ENCODE results near the gene FAM136A.
"Not testable (repeated sequence)": the region's sequence is repeated elsewhere in the genome, so short reads cannot be mapped to it uniquely, and the experiment has no call there.

Gene FAM136A

DNA sequence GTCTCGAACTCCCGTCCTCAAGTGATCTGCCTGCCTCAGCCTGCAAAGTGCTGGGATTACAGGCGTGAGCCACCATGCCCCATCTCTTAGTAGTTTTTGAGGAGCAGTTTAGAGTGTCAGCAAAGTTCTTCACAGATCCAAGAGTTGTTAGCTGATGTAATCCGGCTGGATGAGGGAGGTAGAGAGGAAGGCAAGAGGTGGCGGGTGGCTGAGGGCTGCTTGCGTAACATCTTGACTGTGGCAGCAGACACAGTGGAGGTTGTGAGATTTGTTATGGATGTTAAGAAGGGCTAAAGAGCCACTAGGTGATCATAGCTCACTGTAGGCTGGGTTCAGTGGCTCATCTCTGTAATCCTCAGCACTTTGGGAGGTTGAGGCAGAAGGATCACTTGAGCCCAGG lies 19.5 kb upstream of the FAM136A start:
- TF ChIP-seq, protein P1, sequence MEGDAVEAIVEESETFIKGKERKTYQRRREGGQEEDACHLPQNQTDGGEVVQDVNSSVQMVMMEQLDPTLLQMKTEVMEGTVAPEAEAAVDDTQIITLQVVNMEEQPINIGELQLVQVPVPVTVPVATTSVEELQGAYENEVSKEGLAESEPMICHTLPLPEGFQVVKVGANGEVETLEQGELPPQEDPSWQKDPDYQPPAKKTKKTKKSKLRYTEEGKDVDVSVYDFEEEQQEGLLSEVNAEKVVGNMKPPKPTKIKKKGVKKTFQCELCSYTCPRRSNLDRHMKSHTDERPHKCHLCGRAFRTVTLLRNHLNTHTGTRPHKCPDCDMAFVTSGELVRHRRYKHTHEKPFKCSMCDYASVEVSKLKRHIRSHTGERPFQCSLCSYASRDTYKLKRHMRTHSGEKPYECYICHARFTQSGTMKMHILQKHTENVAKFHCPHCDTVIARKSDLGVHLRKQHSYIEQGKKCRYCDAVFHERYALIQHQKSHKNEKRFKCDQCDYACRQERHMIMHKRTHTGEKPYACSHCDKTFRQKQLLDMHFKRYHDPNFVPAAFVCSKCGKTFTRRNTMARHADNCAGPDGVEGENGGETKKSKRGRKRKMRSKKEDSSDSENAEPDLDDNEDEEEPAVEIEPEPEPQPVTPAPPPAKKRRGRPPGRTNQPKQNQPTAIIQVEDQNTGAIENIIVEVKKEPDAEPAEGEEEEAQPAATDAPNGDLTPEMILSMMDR (IDR thresholded peaks at IDR 0.05; ENCODE audit: low read depth, low read length) = no peak
- no peak overlapping the region for H3K4me3 ChIP-seq (ENCODE audit: low read depth, low read length)

DNA sequence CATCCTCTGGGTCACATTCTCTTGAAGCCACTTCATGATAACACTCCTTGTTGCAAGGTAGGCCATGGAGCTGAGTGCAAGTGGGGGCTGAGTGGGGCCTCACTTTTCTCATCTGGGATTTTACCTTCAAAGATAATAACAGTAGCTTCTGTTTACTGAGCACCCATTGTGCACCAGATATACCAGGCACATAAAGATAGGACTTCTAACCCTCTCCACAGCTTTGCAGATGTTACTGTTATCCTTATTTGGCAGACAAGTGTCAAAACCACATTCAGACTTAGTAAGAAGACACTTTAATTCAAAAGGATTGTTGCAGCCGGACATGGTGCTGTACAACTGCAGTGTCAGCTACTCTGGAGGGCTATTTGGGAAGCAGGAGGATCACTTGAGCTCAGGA lies 12.8 kb upstream of the FAM136A start:
- TF ChIP-seq, protein P1 (IDR thresholded peaks at IDR 0.05; ENCODE audit: low read depth, low read length) = no peak
- no peak overlapping the region for H3K4me3 ChIP-seq (ENCODE audit: low read depth, low read length)

DNA sequence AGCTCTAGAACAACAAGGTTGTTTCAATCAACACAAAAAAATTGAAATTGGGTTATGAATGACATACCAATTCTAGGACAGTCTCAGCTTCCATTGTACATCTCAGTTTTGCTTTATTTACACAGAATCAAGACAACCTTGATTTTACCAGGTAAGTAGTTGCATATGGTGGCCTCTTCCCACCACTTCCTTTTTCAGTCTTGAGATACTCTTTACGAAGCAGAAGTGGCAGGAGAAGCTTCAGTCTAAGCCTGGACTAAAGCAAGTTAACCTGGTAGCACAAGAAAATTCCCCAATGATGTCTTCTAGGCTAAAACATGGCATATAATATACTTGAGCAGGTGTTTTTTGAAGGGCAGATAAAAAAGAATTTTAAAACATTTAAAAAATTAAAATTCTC lies 10.7 kb upstream of the FAM136A start:
- no peak overlapping the region for H3K4me3 ChIP-seq (ENCODE audit: low read depth, low read length)

DNA sequence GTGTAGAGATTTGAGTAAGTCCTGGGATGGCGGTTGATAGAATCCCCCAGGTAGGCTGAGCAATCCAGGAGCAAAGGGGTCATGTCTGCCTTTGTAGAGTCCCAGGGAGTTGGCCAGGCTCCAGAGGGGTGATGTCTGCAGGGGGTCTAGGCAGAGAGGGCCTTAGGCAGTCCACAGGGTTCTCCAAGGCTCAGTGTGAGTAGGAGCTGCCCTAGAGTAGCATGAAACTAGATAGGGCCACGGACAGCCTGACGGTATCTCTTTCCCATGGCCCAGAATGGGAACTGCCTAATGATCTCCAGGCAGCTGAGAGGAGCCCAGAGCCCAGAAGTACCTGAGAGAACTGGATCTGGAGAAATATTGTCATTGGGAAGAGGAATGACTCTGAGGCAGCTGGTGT lies 9.0 kb upstream of the FAM136A start:
- H3K4me3 ChIP-seq (ENCODE audit: low read depth, low read length) = no peak overlapping the region
- TF ChIP-seq, protein P1 (IDR thresholded peaks at IDR 0.05; ENCODE audit: low read depth, low read length) = no peak

More for the DNA sequence above, 10.7 kb upstream of the FAM136A start:
- TF ChIP-seq, protein P1 (IDR thresholded peaks at IDR 0.05; ENCODE audit: low read depth, low read length) = no peak

DNA sequence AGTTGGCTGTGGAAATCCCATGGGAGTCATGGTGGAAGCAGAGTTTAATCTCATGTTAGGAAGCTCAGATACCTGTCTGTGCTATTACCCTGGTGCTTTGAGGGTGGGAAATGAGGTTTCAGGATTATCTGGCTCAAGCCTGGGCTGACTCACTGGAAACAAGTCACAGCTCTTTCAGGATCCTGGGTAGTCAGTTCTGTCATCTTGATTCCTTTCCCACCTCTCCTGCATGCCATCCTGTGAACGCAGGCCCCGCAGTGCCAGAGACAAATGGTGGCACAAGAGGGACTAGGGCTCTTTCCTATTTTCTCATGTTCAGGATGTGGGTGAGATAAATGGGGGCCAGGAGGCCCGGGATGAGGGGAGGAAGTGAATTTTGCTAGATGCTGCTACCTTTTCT lies 3.7 kb upstream of the FAM136A start:
- TF ChIP-seq, protein P1 (IDR thresholded peaks at IDR 0.05; ENCODE audit: low read depth, low read length) = no peak
- no peak overlapping the region for H3K4me3 ChIP-seq (ENCODE audit: low read depth, low read length)

DNA sequence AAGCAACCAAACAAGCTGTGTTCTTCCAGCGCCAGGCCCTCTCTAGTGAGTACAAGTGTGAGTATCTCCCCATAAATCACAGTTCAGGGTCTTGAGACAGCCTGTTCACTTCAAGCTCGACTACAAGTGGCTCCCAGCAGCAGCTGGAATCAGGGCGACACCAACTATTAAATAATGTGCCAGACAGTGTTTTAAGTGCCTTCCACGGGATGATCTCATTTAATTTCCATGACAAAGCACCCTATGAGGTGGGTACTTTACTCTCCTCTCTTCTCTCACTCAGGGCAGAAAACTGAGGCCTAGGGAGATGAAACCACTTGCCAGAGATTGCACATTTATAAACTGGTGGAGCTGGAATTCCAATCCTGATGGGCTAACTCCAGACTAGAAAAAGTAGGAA lies 2.6 kb upstream of the FAM136A start:
- no peak overlapping the region for H3K4me3 ChIP-seq (ENCODE audit: low read depth, low read length)
- TF ChIP-seq, protein P1 (IDR thresholded peaks at IDR 0.05; ENCODE audit: low read depth, low read length) = no peak

DNA sequence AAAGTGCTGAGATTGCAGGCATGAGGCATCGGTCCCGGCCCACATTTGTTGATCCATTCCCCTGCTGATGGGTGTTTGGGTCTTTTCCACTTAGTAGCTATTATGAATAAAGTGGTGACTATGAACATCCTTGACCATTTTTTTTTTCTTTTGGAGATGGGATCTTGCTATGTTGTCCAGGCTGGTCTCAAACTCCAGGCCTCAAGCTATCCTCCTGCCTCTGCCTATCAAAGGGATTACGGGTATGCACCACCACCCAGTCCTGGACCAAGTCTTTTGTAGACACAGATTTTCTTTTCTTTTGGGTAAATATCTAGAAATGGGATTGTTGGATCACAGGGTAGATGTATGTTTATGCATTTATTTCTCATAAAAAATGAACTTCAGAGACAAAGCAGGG lies 1.3 kb upstream of the FAM136A start:
- TF ChIP-seq, protein P1 (IDR thresholded peaks at IDR 0.05; ENCODE audit: low read depth, low read length) = no peak
- H3K4me3 ChIP-seq (ENCODE audit: low read depth, low read length) = no peak overlapping the region

DNA sequence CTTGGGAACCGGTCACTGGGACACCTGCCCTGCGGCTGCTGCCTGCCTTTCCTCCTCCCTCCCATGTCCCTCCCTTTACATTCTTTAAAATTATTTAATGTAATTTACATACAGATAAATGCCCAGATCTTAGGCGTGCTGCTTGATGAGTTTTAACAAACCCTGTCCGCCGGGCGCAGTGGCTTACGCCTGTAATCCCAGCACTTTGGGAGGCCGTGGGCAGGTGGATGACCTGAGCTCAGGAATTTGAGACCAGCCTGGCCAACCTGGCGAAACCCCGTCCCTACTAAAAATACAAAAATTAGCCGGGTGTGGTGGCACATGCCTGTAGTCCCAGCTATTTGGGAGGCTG lies 304 bp upstream of the FAM136A start:
- not testable (repeated sequence) for H3K4me3 ChIP-seq (ENCODE audit: low read depth, low read length)
